GM10266 (cell line): ENCODE measurements around the gene ZNF407.
A peak's percentile ranks its signal among the peaks of the same experiment; 100 is the strongest.

ENCODE experiments used
- DNase-seq: peaks from one replicate; pipeline ENCODE4 v3.0.0; 2012; ENCODE audit errors: extremely low spot score
- TF ChIP-seq, protein P1 (sequence below): IDR thresholded peaks from 2 replicates; pipeline ENCODE4 v1.5.1; 2012; ENCODE audit warnings: mild to moderate bottlenecking, low read depth; ENCODE audit not compliant: control insufficient read depth, insufficient read depth; ENCODE audit errors: missing control alignments

The ZNF407 gene

GRCh38 chr18:75009878-75010277, 412.2 kb downstream of the ZNF407 start:
- no peak for DNase-seq
- TF ChIP-seq, protein P1, sequence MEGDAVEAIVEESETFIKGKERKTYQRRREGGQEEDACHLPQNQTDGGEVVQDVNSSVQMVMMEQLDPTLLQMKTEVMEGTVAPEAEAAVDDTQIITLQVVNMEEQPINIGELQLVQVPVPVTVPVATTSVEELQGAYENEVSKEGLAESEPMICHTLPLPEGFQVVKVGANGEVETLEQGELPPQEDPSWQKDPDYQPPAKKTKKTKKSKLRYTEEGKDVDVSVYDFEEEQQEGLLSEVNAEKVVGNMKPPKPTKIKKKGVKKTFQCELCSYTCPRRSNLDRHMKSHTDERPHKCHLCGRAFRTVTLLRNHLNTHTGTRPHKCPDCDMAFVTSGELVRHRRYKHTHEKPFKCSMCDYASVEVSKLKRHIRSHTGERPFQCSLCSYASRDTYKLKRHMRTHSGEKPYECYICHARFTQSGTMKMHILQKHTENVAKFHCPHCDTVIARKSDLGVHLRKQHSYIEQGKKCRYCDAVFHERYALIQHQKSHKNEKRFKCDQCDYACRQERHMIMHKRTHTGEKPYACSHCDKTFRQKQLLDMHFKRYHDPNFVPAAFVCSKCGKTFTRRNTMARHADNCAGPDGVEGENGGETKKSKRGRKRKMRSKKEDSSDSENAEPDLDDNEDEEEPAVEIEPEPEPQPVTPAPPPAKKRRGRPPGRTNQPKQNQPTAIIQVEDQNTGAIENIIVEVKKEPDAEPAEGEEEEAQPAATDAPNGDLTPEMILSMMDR: no peak

DNA sequence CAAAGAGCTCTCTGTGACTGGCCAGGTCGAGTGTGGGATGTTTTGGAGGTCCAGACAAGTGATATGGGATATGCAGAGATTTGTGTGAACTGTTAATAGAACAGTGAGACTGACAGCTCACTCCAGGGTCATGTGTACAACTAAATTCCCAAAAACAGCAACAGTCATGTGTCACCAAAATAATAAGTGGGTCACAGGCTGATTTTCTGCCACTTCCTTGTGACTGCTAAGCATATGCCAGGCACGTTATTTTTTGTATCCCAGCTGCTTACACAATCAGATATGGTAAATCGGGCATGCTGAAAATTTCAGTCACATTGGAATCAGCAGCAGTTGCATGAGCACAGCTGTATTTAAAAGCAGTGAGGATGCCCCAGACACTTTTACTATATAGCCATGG, 412.6 kb downstream of the ZNF407 start:
- TF ChIP-seq, protein P1: no peak
- no peak for DNase-seq

GRCh38 chr18:75010689-75011088, 413.0 kb downstream of the ZNF407 start:
- TF ChIP-seq, protein P1: no peak
- no peak for DNase-seq

GRCh38 chr18:75016025-75016717, 418.5 kb downstream of the ZNF407 start:
- DNase-seq: peak; percentile 40
- TF ChIP-seq, protein P1: no peak

- no peak for DNase-seq
- TF ChIP-seq, protein P1: no peak
Measured at GRCh38 chr18:75023473-75023872, 425.8 kb downstream of the ZNF407 start.

GRCh38 chr18:75024871-75025270, 427.2 kb downstream of the ZNF407 start:
- DNase-seq: no peak
- TF ChIP-seq, protein P1: no peak

- no peak for DNase-seq
- TF ChIP-seq, protein P1: no peak
Measured at GRCh38 chr18:75025573-75025972, 427.9 kb downstream of the ZNF407 start.
